ENCODE measurements around the gene RABGGTA.

Gene RABGGTA

DNA sequence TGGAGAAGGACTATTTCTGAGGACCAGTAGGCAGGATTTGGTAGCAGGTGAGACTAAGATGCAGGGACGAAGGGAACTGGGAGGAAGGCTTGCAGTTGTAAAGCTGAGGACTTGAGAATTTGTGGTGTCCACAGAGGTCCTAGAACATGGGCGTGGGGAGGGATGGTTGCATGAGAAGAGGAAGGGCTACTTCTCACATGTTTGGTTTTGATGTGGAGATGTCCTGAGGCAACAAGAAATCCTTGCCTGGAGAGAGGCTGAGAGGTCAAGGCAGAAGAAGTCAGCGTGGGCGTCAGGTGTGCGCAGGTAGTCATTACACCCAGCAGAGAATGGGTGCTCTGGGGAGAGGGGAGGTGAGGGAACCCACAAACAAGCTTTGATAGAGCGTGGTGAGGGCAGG is 5.7 kb upstream of the RABGGTA start:
- Histone ChIP-seq H3K9ac (ENCODE audit: low read depth, low read length) (no peak overlapping the region), H3K4me3 (ENCODE audit: low read depth, low read length) (no peak overlapping the region), H3K36me3 (ENCODE audit: control insufficient read depth, insufficient read depth, low read length) (no peaks in the 10 kb centered on the region), H3K4me1 (ENCODE audit: control insufficient read depth, insufficient read depth, low read length) (peaks cover 4% of the 10 kb centered on the region; the same call in 1 of the 2 replicates), H3K27me3 (ENCODE audit: control insufficient read depth, insufficient read depth, low read length) (no peaks in the 10 kb centered on the region), H3K9me3 (ENCODE audit: control insufficient read depth, insufficient read depth, low read length) (no peaks in the 10 kb centered on the region), H3K27ac (ENCODE audit: low read depth, low read length) (no peak overlapping the region)

DNA sequence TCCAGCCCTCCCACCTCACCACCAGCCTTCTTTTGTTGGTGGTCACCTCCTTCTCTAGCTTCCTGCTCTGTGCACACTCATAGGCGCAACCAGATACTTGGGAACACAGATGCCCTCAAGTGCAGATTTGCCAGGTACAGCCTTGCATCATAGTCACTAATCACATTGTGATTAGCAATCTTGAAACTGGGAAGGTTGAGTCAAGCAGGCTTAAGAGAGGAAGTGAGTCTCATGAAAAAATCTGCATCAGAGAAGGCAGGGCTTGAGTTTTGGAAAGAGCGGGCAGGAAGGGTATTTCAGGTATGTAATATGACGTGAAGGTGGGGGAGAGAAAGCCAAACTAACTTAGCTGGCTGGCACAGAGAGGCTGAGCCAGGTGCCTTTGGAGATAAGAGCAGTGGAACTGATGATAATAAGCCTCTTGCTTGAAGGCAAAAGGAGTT is 2.7 kb upstream of the RABGGTA start:
- Histone ChIP-seq H3K9ac (ENCODE audit: low read depth, low read length) (no peak overlapping the region), H3K4me3 (ENCODE audit: low read depth, low read length) (no peak overlapping the region), H3K9me3 (ENCODE audit: control insufficient read depth, insufficient read depth, low read length) (no peaks in the 10 kb centered on the region), H3K27ac (ENCODE audit: low read depth, low read length) (no peak overlapping the region), H3K27me3 (ENCODE audit: control insufficient read depth, insufficient read depth, low read length) (no peaks in the 10 kb centered on the region), H3K4me1 (ENCODE audit: control insufficient read depth, insufficient read depth, low read length) (peaks cover 7% of the 10 kb centered on the region; the same call in 1 of the 2 replicates), H3K36me3 (ENCODE audit: control insufficient read depth, insufficient read depth, low read length) (no peaks in the 10 kb centered on the region)

DNA sequence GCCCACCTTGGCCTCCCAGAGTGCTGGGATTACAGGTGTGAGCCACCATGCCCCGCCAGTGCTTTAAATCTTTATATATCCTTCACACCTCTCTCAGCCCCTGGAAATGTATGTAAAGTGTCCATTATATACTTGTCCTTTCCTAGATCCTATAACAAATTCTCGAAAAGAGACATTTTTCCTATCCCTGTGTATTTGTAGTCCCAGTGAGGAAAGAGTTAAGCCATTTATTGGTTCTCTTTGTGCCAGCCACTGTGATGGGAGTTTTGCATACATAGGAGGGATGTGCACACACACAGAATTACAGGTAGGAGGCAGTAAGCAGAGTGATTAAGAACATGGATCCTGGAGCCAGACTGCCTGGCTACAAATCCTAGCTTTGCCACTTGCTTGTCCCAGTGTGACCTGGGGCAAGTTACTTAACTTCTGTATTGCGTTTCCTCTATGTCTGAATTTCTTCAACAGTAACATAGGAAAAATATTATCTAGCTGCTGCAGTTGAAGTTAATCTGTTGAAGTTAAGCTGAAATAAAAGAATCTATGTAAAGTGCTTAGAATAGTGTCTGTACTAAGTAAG is 2.1 kb upstream of the RABGGTA start:
- Histone ChIP-seq H3K27ac (ENCODE audit: low read depth, low read length) (no peak overlapping the region), H3K4me1 (ENCODE audit: control insufficient read depth, insufficient read depth, low read length) (peaks cover 7% of the 10 kb centered on the region; the same call in 1 of the 2 replicates), H3K4me3 (ENCODE audit: low read depth, low read length) (no peak overlapping the region), H3K9me3 (ENCODE audit: control insufficient read depth, insufficient read depth, low read length) (no peaks in the 10 kb centered on the region), H3K9ac (ENCODE audit: low read depth, low read length) (no peak overlapping the region), H3K27me3 (ENCODE audit: control insufficient read depth, insufficient read depth, low read length) (no peaks in the 10 kb centered on the region), H3K36me3 (ENCODE audit: control insufficient read depth, insufficient read depth, low read length) (no peaks in the 10 kb centered on the region; the same call in 1 of the 2 replicates)

DNA sequence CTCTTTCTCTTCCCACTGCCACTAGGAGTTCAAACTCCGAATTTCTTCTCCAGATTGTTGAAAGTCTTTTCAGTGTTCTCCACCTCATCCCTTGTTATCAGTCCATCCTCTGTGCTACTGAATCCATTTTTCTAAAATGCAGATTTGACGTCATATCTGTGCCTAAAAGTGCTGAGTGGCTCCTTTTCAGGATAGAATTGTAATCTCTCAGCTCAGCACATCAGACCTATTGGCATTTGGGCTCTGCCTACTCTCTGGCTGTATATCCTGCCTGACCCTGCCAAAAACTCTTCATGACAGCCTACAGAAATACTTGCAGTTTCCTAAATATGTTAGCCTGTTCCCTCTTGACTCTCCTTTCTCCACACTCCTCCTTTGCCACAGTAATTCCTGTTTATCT is 1.1 kb upstream of the RABGGTA start:
- Histone ChIP-seq H3K9me3 (ENCODE audit: control insufficient read depth, insufficient read depth, low read length) (no peaks in the 10 kb centered on the region), H3K9ac (ENCODE audit: low read depth, low read length) (no peak overlapping the region), H3K4me3 (ENCODE audit: low read depth, low read length) (no peak overlapping the region), H3K4me1 (ENCODE audit: control insufficient read depth, insufficient read depth, low read length) (peaks cover 7% of the 10 kb centered on the region; the same call in 1 of the 2 replicates), H3K27ac (ENCODE audit: low read depth, low read length) (no peak overlapping the region), H3K27me3 (ENCODE audit: control insufficient read depth, insufficient read depth, low read length) (no peaks in the 10 kb centered on the region), H3K36me3 (ENCODE audit: control insufficient read depth, insufficient read depth, low read length) (no peaks in the 10 kb centered on the region; the same call in 1 of the 2 replicates)

DNA sequence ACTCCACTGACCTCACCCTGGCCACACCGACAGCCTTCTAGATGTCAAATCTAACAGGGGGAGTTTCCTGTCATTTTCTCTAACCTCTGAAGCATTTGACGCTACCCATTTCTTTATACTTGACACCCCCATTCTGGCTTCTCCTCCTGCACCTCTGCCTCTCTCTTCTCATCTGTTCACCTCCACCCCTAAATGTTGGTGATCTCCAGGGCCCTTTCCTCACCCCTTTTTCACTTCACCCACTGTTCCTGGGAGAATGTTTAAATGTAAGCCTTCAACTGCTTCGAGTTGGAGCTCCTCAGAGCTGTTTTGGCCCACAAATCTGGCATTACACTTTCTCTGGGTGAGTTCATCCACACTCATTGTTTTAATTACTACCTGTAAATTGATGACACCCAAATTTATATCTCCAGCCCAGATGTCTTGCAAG is 452 bp upstream of the RABGGTA start:
- no peak overlapping the region for H3K9ac ChIP-seq (ENCODE audit: low read depth, low read length)
- peak overlapping the region; percentile 90 for H3K4me3 ChIP-seq (ENCODE audit: low read depth, low read length)
- H3K4me1 ChIP-seq (ENCODE audit: control insufficient read depth, insufficient read depth, low read length): peaks cover 7% of the 10 kb centered on the region; the same call in 1 of the 2 replicates
- H3K9me3 ChIP-seq (ENCODE audit: control insufficient read depth, insufficient read depth, low read length): no peaks in the 10 kb centered on the region
- no peaks in the 10 kb centered on the region for H3K27me3 ChIP-seq (ENCODE audit: control insufficient read depth, insufficient read depth, low read length)
- no peak overlapping the region for H3K27ac ChIP-seq (ENCODE audit: low read depth, low read length)
- peaks cover 3% of the 10 kb centered on the region for H3K36me3 ChIP-seq (ENCODE audit: control insufficient read depth, insufficient read depth, low read length)

GRCh38 chr14:24270537-24271133 is 762 bp downstream of the RABGGTA start:
- peaks cover 9% of the 10 kb centered on the region for H3K36me3 ChIP-seq (ENCODE audit: control insufficient read depth, insufficient read depth, low read length)
- peak overlapping the region; percentile 90 for H3K4me3 ChIP-seq (ENCODE audit: low read depth, low read length)
- no peaks in the 10 kb centered on the region for H3K27me3 ChIP-seq (ENCODE audit: control insufficient read depth, insufficient read depth, low read length)
- H3K4me1 ChIP-seq (ENCODE audit: control insufficient read depth, insufficient read depth, low read length): peaks cover 7% of the 10 kb centered on the region; the same call in 1 of the 2 replicates
- peak overlapping the region; percentile 96 for H3K27ac ChIP-seq (ENCODE audit: low read depth, low read length)
- H3K9me3 ChIP-seq (ENCODE audit: control insufficient read depth, insufficient read depth, low read length): no peaks in the 10 kb centered on the region
- peak overlapping the region; percentile 95; the same call in 1 of the 2 replicates for H3K9ac ChIP-seq (ENCODE audit: low read depth, low read length)

DNA sequence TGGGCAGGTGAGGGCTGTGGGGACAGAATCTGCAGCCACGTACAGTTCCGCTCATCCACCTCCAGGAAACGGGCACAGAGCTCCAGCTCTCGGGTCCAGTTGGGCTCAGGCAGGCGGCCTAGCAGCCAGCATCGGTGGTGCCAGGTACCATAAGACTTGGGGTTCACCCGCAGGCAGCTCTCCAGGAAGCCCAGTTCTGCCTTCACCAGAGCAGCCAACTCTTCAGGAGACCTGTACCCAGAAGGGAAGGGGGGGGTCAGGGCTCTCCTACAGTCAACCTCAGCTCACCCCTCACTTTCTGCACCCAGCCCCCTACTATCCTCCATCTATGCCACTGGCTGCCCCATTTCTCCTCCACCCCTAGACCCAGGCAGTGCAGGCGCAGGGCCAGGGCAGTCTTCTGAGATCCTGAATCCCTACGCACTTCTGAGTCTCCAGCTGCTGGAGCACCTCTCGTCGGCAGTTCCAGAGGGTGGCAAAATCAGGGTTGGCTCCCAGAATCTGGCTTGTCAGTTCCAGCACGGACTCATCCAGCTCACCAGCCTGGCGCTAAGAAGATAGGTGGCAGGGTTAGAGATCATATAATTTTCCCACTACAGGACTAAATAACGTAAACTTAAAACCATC is 1.4 kb downstream of the RABGGTA start:
- H3K27me3 ChIP-seq (ENCODE audit: control insufficient read depth, insufficient read depth, low read length): no peaks in the 10 kb centered on the region
- no peak overlapping the region for H3K9ac ChIP-seq (ENCODE audit: low read depth, low read length)
- H3K4me1 ChIP-seq (ENCODE audit: control insufficient read depth, insufficient read depth, low read length): peaks cover 7% of the 10 kb centered on the region; the same call in 1 of the 2 replicates
- H3K27ac ChIP-seq (ENCODE audit: low read depth, low read length): no peak overlapping the region
- no peak overlapping the region for H3K4me3 ChIP-seq (ENCODE audit: low read depth, low read length)
- peaks cover 9% of the 10 kb centered on the region for H3K36me3 ChIP-seq (ENCODE audit: control insufficient read depth, insufficient read depth, low read length)
- H3K9me3 ChIP-seq (ENCODE audit: control insufficient read depth, insufficient read depth, low read length): no peaks in the 10 kb centered on the region

DNA sequence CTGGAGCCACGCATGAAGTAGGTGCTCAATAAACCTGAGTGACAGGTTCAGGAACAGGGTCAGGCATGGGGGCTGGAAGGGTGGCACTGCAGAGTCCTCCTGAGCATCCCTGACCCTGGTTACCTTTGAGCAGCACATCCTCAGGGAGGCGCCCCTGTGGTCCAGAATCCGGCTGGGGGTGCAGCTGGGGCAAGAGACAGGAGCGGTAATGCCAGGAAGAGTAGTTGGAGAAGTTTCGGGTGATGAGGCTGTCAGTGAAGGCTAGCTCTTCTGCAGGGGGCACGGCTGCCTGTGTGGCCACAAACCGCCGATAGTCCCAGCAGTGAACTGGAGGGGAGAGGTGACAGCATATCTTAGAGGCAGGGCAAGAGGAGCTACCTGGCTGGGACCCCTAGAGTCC is 2.0 kb downstream of the RABGGTA start:
- H3K27ac ChIP-seq (ENCODE audit: low read depth, low read length): no peak overlapping the region
- no peak overlapping the region for H3K4me3 ChIP-seq (ENCODE audit: low read depth, low read length)
- H3K36me3 ChIP-seq (ENCODE audit: control insufficient read depth, insufficient read depth, low read length): peaks cover 9% of the 10 kb centered on the region
- peaks cover 7% of the 10 kb centered on the region; the same call in 1 of the 2 replicates for H3K4me1 ChIP-seq (ENCODE audit: control insufficient read depth, insufficient read depth, low read length)
- no peaks in the 10 kb centered on the region for H3K27me3 ChIP-seq (ENCODE audit: control insufficient read depth, insufficient read depth, low read length)
- no peak overlapping the region for H3K9ac ChIP-seq (ENCODE audit: low read depth, low read length)
- no peaks in the 10 kb centered on the region for H3K9me3 ChIP-seq (ENCODE audit: control insufficient read depth, insufficient read depth, low read length)

DNA sequence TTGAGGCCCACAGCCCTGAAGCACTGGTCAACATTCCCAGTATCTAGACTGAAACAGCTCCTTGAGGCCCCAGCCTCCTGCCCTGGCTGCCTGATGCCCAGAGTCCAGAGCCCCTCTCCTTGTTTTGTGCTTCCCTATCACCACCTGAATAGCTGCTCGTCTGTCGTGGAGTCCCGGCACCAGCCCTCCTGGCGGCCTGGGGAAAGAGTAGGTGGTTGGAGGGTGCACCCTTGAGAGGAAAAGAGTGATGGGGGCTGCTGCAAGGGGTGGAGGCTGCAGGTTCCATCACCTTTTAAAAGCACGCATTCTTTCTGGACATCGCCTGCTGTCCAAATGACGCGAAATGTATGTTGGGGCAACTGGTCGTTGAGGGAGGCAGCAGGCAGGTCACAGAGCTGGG is 3.2 kb downstream of the RABGGTA start:
- Histone ChIP-seq H3K27me3 (ENCODE audit: control insufficient read depth, insufficient read depth, low read length) (no peaks in the 10 kb centered on the region), H3K4me3 (ENCODE audit: low read depth, low read length) (no peak overlapping the region), H3K9me3 (ENCODE audit: control insufficient read depth, insufficient read depth, low read length) (no peaks in the 10 kb centered on the region), H3K9ac (ENCODE audit: low read depth, low read length) (no peak overlapping the region), H3K4me1 (ENCODE audit: control insufficient read depth, insufficient read depth, low read length) (0 out of 2 replicates have a peak, but pooled peaks cover 4% of the 10 kb centered on the region), H3K27ac (ENCODE audit: low read depth, low read length) (no peak overlapping the region), H3K36me3 (ENCODE audit: control insufficient read depth, insufficient read depth, low read length) (peaks cover 9% of the 10 kb centered on the region)

DNA sequence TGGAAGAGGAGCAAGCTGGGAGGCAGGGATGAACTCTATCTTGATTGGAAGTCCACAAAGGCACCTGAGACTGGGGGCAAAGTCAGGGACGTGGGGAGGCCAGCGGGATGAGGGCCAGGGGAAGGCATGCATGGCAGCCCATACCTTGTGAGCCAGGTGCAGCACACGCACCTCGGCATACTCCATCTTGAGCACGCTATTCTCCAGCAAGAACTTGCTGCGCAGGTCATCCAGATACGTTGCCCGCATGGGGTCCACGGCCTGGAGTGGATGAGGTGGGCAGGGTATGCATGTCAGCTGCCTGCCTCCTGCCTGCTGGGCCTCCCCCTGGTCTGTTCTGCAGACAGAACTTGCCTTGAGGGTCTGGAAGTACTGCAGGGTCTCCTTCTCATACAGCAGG is 3.9 kb downstream of the RABGGTA start:
- H3K36me3 ChIP-seq (ENCODE audit: control insufficient read depth, insufficient read depth, low read length): peaks cover 9% of the 10 kb centered on the region
- H3K9me3 ChIP-seq (ENCODE audit: control insufficient read depth, insufficient read depth, low read length): no peaks in the 10 kb centered on the region
- H3K4me1 ChIP-seq (ENCODE audit: control insufficient read depth, insufficient read depth, low read length): 0 out of 2 replicates have a peak, but pooled peaks cover 4% of the 10 kb centered on the region
- no peak overlapping the region for H3K4me3 ChIP-seq (ENCODE audit: low read depth, low read length)
- no peaks in the 10 kb centered on the region for H3K27me3 ChIP-seq (ENCODE audit: control insufficient read depth, insufficient read depth, low read length)
- no peak overlapping the region for H3K9ac ChIP-seq (ENCODE audit: low read depth, low read length)
- no peak overlapping the region for H3K27ac ChIP-seq (ENCODE audit: low read depth, low read length)
